NCI-H748 treated with DMSO at 0.1 percent for 48 hours (cell line): ENCODE measurements around the gene ZBED4.
A peak's percentile ranks its signal among the peaks of the same experiment; 100 is the strongest.
"Not testable (repeated sequence)": the region's sequence is repeated elsewhere in the genome, so short reads cannot be mapped to it uniquely, and the experiment has no call there.

ENCODE experiments used
- DNase-seq: peaks from one replicate; lab custom pipeline; 2025; lab: John Stamatoyannopoulos, UW

Gene ZBED4

DNA sequence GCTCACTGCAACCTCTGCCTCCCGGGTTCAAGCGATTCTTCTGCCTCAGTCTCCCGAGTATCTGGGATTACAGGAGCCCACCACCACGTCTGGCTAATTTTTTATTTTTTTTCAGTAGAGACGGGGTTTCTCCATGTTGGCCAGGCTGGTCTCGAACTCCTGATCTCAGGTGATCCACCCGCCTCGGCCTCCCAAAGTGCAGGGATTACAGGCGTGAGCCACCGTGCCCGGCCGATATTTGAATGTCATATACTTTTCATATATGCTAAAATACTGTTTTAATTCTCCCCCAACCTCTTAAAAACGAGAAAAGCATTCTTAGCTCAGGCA is 1.1 kb upstream of the ZBED4 start:
- DNase-seq = not testable (repeated sequence)

DNA sequence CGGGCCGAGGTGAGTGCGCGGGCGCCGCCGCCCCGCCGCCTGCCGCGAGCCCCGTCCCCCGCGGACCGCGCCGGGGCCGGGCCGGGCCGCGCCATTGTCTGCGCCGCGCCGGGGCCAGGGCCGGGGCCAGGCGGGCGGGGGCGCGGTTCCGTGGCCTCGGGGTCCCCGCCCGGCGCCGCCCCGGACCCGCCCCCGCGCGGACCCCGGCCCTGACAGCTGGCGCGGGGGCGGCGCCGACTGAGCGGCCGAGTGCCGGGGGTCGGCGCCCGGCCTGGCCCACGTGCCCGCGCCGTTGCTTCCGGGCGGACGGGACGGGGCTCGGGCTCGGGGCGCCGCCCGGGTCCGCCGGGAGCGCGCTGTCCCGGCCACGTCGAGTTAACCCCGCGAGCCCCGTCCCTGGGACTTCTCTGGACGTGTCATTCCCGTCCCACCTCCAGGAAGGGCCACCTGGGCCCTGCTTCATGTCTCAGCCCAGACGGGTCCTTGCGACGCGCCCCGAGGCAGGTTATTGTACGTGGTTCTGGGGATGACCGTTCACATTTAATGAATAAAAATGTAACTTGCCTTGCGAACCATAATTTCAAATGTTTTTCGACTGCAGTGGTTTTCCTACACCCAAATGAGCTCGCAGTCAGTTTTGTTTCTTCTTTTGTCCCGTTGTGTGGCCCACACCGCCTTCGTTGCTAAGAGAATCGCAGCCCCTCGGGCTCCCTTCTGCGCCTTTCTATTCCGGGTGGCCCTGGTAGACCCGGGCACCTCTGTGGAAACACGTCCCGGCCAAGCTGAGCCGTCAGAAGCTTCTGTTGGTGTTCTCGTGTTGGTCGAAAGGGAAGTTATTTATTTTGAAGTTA is 562 bp downstream of the ZBED4 start:
- DNase-seq = peak; percentile 14

DNA sequence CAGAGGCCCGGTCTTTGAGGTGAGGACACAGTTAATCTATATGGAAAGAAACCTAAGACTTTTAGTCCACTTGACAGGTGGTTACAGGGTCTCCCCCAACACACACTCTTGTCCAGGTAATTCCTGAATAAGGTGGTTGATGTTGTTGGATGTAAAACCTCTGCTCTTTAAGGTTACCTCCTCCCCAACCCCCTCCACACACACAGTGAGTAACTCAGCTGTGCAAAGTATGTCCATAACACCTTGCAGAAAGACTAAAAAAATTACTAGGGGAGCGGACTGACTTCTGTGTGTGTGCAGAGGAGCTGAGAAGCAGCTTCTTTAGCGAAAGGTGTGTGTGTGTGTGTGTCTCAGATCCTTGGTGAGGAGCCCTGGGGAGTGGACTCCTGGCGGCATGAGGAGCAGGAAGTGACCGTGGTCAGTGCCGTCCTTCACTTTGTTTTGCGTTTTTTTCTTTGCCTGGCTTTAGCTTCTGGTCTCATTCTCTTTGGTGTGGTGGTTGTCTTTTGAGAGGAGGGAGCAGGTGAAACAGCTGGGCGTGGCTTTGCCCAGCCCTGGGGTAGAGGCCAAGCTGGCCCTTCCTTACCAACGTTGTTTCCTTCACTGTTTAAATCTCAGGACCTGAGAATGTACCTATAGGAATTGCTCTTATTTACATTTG is 1.7 kb downstream of the ZBED4 start:
- DNase-seq = no peak

DNA sequence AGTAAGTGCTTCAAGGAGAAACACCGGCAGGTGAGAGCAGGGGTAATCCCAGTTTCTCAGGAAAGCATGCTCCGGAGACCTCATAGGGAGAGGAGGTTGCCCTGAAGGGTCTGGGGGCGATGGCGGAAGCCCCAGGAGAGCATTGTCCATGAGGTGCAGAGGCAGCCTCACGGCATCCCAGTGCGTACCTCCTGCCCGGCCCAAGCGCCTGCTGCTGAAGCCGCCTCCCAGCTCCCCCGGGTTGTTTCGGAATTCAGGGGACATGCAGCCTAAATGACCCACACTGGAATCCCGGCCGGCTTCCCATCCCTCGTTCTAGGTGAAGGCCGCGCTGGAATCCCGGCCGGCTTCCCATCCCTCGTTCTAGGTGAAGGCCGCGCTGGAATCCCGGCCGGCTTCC is 2.7 kb downstream of the ZBED4 start:
- DNase-seq = no peak

DNA sequence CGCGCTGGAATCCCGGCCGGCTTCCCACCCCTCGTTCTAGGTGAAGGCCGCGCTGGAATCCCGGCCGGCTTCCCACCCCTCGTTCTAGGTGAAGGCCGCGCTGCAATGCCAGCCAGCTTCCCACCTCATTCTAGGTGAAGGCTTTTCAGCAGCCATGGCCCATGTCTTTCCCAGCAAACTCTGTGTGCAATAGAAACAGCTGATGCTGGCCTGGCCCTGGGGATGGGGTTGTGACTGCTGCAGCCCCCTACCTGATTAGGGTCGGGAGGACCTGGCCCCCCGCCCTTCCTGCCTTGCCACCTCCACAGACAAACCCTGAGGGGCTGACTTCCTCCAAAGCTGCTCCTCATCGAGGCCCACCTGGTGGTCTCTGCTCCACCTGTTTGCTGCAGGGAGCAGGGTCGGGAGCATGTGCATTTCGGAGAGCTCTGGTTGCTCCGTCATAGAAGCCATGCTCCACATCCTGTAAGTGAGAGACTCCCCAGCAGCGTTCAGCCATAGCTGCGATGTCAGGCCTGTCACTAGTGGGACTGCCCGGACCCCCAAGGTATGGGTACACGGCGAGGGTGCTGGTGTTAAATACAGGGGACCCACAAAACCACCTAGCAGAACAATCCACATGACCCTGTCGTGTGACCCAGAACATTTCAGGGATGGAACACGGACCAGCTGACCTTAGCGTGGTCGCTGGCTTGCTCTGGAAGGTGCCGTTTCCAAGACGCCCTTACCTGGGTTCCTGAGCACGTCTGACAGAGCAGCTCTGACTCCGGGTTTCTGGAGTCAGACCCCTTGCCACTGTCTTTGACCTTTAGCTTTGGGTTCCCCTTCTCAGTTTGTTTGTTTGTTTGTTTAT is 3.3 kb downstream of the ZBED4 start:
- DNase-seq = no peak

DNA sequence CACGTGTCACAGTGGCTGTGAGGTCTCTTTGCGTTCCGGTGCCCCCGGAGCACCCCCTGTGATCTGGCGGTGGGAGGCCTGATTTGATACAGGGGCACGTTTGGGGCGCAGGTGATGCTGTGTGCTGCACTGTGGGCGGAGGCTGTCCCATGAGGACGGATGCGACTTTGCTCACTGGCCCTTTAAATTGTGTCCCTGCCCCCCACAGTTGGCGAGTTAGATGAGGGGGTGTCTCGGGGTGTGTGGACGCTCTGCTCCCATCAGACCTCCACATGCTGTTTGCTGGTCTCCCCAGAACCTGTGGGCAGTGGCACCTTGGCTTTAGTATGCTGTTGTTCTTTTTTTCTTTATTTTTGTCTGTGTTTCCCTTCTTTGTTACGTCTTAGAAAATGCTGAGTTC is 5.2 kb downstream of the ZBED4 start:
- no peak for DNase-seq

DNA sequence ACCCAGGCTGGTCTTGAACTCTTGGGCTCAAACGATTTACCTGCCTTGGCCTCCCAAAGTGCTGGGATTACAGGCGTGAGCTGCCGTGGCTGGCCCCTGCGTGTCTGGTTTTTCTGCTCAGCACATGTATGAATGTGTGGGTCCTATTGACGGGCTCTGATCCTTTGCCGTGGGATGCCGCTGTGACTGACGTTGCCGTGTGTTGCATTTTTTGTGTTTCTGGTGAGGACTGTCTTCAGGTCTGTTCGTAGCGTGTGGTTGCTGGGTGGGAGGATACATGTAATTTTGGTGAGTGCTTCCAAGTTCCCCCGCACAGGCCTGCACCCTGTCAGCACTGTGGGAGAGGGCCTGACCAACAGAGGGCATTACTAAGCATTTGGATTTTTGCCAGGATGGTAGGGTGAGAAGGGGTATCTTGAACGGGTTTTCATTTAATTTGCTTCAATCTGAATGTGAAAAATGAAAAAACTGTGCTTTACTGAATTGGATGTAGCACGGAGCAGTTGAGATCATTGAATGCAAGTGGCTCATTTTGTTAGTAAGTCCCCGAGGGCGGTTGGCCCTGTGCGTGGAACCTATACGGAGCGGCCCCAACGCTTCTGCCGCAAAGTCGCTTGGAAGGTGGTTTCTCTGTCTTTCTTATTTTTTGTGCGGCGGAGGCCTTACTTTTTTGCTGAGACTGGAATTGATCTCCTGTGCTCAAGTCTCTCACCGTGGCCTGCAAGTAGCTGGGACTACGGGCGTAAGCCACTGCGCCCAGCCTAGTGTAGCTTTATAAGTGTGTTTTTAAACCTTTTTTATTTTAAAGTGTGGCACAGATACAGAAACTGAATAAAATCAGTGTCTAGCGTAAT is 8.2 kb downstream of the ZBED4 start:
- no peak for DNase-seq

DNA sequence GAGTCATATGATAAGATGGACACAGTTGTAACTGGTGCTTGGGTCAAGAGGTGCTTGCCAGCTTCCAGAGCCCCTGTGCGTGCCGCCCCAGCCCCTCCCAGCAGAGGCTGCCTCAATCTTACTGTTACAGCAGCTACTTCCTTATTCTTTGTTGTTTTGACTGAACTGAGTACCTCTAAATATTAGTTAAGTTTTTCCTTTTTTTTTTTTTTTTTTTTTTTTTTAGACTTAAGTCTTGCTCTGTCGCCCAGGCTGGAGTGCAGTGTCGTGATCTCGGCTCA is 8.8 kb downstream of the ZBED4 start:
- DNase-seq = no peak

DNA sequence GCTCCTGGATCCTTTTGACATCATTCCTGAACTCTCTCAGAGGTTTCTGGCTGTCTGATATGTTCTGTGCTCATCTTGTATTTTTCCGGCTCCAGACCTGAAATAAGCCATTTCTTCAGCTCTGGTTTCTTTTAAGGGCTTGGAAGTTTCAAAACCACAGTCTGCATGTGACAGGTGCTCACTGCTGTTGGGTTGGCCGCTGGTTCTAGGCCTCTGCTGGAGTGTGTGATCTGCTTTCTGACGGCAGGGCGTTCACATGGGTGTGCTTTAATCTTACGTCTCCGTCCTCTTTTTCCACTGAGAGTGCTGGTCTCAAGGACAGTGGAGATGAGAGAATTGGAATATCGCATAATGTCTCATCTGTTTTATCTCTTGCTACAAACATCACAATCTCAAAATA is 10.3 kb downstream of the ZBED4 start:
- no peak for DNase-seq

DNA sequence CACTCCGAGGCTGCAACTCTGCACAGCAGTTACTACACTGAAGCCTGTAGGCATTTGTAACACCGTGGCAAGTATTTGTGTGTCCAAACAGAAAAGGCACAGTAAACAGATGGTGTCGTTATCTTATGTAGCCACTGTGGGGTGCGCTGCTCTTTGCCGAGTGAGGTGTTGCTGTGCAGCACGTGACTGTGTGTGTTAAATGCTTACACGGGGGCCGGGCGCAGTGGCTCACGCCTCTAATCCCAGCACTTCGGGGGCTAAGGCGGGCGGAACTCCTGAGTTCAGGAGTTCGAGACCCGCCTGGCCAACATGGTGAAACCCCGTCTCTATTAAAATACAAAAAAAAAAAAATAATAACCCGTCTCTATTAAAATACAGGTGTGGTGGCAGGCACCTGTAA is 11.5 kb downstream of the ZBED4 start:
- no peak for DNase-seq

DNA sequence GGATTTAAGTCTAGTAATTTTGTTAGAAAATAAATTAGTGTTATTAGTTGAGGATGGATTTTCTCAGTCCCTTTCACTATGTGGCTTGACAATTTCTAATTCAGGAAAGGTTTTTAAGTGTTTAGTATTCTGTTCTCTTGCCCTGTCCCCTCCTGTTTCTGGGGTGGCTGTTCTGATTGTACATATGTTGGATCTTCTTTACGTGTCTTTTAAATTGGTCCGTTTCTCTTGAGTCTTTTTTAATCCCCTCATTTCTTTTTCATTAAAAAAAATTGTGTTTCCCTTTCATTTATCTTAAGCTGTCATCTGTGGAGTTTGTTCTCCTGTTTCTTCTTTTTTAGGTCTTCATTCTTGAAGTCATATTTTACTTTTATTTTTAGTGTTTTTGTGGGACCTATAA is 12.5 kb downstream of the ZBED4 start:
- DNase-seq = no peak

DNA sequence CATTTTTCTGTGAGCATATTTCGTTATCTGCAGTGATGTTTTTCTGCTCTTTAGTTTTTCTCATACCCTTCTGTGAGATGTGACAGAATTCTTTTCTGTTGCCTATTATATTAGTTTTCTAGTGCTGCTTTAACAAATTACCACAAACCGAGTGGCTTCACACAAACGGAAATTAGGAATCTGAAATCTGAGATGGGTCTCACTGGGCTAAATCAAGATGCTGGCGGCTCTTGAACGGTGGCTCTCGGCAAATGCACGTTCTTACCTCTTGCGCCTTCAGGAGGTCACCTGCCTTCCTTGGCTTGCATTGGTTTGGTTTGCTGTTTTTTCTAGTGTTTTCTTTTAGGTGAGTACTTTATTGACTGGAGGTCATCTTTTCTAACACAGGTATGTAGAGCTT is 13.0 kb downstream of the ZBED4 start:
- DNase-seq = no peak

DNA sequence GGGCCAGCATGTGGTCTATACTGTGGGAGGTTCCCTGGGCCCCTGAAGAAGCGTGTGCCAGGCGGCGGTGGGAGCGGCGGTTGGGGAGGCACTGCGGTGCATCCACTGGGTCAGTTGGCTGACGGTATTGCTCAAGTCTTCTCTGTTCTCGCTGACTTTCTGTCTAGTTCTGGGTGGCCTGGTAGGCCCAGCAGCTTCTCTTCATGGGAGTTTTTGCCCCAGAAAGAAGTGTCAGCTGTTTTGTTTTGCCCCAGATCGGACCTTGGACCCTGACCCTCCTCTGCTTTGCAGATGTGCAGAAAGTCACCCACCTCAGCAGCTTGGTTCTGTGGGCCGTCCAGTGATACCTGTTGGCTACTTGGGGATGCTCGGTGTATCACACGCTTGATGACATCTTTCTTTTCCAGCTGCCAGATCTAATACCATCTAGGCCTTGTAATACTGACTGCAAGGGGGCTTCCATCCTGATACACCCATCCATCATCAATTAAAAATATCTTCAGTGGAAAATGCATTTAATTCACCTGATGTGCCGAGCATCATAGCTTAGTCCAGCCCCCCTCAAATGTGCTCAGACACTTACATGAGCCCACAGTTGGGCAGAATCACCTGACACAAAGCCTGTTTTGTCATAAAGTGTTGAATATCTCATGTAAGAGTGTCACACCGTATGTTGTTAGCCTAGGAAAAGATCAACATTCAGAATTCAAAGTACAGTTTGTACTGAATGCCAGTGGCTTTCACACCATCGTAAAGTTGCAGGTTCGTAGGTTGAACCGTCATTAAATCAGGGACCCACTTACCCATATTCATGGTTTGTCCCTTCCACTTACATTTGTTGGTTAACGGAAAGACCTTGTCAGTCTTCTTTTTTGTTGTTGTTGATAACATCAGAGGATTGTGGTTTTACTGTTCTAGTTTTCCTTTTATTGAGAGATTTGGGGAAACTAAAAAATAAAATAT is 13.9 kb downstream of the ZBED4 start:
- DNase-seq = no peak

DNA sequence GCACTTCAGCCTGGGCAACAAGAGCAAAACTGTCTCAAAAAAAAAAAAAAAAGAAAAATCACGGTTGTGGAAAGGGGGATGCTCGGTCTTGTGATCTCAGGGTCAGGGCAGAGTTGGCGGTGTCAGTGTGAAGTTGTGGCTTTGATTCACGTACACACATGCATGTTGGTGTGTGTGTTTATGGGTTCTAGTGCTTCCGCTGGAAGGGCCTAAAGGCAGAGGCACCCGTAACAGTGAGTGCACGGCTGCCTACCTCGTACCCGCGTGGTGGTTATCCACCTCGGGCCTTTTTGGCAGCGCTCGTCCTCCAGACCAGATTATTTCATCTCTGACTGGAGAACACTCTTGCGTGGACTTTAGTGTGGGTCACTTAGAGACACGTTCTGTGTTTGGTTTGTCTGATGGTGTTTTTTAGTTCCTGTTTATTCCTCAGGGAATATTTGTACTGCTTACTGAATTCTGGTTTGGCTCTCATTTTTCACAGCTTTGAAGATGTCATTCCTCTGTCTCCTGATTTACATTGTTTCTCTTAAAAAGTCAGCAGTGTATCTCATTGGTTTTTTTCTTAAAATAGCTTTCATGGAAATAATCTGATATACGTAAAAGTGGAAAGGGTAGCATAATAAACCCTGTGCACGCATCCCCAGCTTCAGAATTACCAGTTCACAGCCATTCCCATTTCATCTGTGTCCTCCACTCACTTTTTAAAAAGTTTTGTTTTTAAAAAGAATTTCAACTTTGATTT is 15.6 kb downstream of the ZBED4 start:
- DNase-seq = no peak

DNA sequence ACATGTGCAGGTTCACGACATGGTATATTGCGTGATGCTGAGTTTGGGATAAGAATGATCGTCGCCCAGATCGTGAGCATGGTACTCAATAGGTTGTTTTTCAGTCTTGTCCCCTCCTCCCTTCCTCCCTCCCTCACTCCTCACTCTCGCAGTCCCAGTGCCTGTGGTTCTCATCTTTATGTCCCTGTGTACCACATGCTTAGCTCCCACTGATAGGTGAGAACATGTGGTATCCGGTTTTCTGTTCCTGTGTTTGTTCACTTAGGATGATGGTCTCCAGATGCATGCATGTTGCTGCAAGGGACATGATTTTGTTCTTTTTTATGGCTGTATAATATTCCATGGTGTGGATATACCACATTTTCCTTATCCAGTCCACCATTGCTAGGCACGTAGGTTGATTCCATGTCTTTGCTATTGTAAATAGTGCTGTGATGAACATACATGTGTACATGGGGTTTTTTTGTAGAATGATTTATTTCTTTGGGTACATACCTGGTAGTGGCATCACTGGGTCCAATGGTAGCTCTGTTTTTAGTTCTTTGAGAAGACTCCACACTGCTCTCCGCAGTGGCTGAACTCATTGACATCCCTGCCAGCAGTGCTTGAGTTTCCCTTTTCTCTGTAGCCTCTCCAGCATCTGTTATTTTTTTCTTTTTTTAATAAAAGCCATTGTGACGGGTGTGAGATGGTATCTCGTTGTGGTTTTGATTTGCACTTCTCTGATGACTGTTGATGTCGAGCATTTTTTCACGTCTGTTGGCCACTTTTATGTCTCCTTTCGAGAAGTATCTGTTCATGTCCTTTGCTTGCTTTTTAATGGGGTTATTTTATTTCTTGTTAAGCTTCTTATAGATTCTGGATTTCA is 16.4 kb downstream of the ZBED4 start:
- no peak for DNase-seq

DNA sequence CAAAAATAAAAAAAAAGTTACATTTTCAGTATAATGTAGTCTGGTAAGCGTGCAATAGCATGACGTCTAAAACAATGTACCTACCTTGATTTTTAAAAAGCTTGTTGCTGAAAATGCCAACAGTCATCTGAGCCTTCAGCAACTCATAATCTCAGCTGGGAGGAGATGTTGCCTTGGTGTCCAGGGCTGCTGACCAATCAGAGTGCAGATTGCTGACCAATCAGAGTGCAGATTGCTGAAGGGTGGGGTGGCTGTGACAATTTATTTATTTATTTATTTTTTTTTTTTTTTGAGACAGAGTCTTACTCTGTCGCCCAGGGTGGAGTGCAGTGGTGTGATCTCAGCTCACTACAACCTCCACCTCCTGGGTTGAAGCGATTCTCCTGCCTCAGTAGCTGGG is 17.8 kb downstream of the ZBED4 start:
- DNase-seq = no peak

DNA sequence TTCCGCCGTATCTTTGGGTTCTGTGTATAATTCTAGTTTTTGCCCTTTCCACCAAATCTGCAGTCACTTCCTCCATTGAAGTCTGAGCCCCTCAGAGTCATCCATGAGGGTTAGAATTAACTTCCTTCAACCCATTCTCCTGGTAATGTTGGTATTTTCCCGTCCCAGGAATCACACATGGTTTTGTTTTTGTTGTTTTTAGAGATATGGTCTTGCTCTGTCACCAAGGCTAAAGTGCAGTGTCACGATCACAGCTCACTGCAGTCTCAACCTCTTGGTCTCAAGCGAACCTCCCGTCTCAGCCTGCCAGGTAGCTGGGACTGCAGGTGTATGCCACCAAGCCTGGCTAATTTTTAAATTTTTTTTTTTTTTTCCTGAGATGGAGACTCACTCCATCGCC is 18.7 kb downstream of the ZBED4 start:
- no peak for DNase-seq

DNA sequence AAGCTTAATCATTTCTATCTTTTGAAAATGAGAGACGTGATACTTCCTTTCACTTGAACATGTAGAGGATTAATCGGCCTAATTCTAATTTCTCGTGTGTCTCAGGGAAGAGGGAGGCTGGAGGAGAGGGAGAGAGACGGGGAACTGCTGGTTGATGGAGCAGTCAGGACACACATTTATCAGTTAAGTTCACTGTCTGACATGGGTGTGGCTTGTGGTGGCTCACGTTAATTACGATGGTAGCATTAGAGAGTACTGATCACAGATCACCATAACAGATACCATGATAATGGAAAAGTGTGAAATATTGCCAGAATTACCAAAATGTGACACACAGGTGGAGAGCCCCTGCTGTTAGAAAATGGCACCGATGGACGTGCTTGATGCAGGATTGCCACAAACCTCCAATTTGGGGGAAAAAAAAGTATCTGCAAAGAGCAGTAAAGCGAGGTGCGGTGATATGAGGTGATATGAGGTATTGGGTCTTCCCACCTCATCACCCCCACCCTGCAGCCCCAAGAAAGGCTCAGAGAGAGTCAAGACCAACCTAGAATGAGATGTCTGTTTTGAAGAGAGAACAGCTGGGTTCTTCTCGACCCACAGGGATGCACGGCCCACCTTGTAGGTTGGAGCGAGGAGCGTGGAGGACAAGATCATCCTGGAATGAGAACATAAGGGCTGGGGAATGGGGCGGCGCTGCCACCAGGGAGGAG is 19.7 kb downstream of the ZBED4 start:
- no peak for DNase-seq

DNA sequence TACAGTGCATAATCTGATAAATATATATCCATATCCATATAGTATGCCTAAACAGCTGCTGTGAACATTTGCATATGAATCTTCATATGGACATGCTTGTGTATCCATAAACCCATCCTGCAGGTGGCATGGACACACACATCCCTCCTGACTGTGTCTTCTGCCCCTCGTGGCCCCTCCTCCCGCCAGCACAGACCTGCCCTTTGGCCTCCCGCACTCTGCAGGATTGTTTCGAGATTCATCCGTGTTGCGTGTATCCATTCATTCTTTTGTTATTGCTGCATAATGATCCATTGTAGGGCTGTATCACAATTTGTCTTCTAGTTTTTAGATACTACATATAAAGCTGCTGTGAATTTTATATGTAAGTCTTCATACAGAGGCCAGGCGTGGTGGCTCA is 24.0 kb downstream of the ZBED4 start:
- DNase-seq = no peak
